Sigmoid colon (tissue), 4 donors: Measurements from ENCODE around the gene ACSF2.

Experiments
- CTCF ChIP-seq, 4 experiments: fragments of 450-650 bp in 3 of 4; fragments of 200-600 bp in 1 of 4; IDR thresholded peaks; one replicate each; pipeline ENCODE4 v1.5.1; 2016 to 2019; ENCODE audit warnings: antibody characterized with exemption in 4 of 4, mild to moderate bottlenecking in 3 of 4, moderate library complexity in 2 of 4
- EP300 ChIP-seq, 4 donors: sonication (generic); formaldehyde crosslinking; IDR thresholded peaks; one replicate each; pipeline ENCODE4 v1.6.1; 2017; ENCODE audit warnings: antibody characterized with exemption in 4 of 4
- POLR2A ChIP-seq, 2 donors: fragments of 450-650 bp; IDR thresholded peaks; one replicate each; pipeline ENCODE4 v1.6.1; 2016; ENCODE audit warnings: antibody characterized with exemption in 2 of 2, mild to moderate bottlenecking in 2 of 2, moderate library complexity in 2 of 2
- POLR2AphosphoS5 ChIP-seq, 4 donors: sonication (generic); formaldehyde crosslinking; IDR thresholded peaks; one replicate each; pipeline ENCODE4 v1.6.1; 2017; ENCODE audit warnings: antibody characterized with exemption in 4 of 4

DNA sequence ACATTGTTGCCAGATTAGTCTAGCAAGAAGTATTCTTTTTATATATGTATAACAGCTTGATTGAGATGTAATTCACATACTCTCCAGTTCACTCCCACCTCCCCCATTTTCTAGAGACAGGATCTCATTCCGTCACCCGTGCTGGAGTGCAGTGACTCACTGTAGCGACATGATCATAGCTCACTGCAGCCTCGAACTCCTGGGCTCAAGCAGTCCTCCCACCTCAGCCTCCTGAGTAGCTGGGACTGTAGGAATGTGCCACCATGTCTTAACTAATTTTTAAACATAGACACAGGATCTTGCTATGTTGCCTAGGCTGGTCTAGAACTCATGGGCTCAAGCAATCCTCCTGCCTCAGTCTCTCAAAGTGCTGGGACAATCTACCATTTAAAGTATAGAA, 49.3 kb downstream of the ACSF2 start:
- TF ChIP-seq CTCF (IDR thresholded peaks at IDR 0.05) (no peak), POLR2A (IDR thresholded peaks at IDR 0.05) (no peak), EP300 (IDR thresholded peaks at IDR 0.05) (no peak), POLR2AphosphoS5 (IDR thresholded peaks at IDR 0.05) (no peak)
